Endothelial cell of umbilical vein (primary cell): ENCODE data around the gene INPP5A.

Experiments
- CTCF ChIP-seq, 2 donors: IDR thresholded peaks; 1 replicate in 1 of 2; 2 replicates in 1 of 2; pipeline ENCODE4 v1.5.1; 2011; ENCODE audit warnings: low read length in 2 of 2, mild to moderate bottlenecking in 2 of 2, moderate library complexity in 2 of 2, control low read depth in 1 of 2, inconsistent platforms in 1 of 2, low read depth in 1 of 2; ENCODE audit not compliant: insufficient read depth in 1 of 2; ENCODE audit errors: extremely low read depth in 1 of 2
- EZH2 ChIP-seq: IDR thresholded peaks from 2 replicates; pipeline ENCODE4 v1.6.1; 2012; ENCODE audit warnings: borderline replicate concordance, low read depth, mild to moderate bottlenecking, moderate library complexity, low read length, inconsistent platforms; ENCODE audit not compliant: severe bottlenecking
- JUN ChIP-seq: IDR thresholded peaks from 2 replicates; pipeline ENCODE4 v1.6.1; 2011; ENCODE audit warnings: borderline replicate concordance, low read depth; ENCODE audit not compliant: insufficient read length, insufficient read depth
- MAX ChIP-seq: IDR thresholded peaks from 2 replicates; pipeline ENCODE4 v1.6.1; 2011; ENCODE audit not compliant: insufficient read depth, insufficient read length
- MYC ChIP-seq: IDR thresholded peaks from one replicate; pipeline ENCODE4 v1.6.1; 2011; ENCODE audit warnings: mild to moderate bottlenecking, low read depth, low read length
- POLR2A ChIP-seq: IDR thresholded peaks from 2 replicates; pipeline ENCODE4 v1.6.1; 2012; ENCODE audit warnings: low read depth, mild to moderate bottlenecking, control low read depth, low read length
- POLR2AphosphoS5 ChIP-seq: IDR thresholded peaks from 2 replicates; pipeline ENCODE4 v1.6.1; 2012; ENCODE audit warnings: low read depth, mild to moderate bottlenecking, control low read depth, low read length, moderate library complexity; ENCODE audit not compliant: insufficient read depth

GRCh38 chr10:132570265-132570664, 32.7 kb downstream of the INPP5A start:
- no peak for TF ChIP-seq POLR2AphosphoS5
- no peak for TF ChIP-seq CTCF (IDR thresholded peaks at IDR 0.05; ENCODE audit: extremely low read depth in 1 of 2, insufficient read depth in 1 of 2, low read depth in 1 of 2, low read length in 2 of 2)
- TF ChIP-seq EZH2, result no peak
- no peak for TF ChIP-seq MAX
- TF ChIP-seq JUN, result no peak
- no peak for TF ChIP-seq POLR2A
- TF ChIP-seq MYC, result no peak
